SHP77 (cell line): ENCODE results near the gene NUP37.
"Not testable (repeated sequence)": the region's sequence is repeated elsewhere in the genome, so short reads cannot be mapped to it uniquely, and the experiment has no call there.

Experiments
- DNase-seq, 2 experiments: peaks; one replicate each; lab custom pipeline; 2025; lab: John Stamatoyannopoulos, UW

Gene NUP37

DNA sequence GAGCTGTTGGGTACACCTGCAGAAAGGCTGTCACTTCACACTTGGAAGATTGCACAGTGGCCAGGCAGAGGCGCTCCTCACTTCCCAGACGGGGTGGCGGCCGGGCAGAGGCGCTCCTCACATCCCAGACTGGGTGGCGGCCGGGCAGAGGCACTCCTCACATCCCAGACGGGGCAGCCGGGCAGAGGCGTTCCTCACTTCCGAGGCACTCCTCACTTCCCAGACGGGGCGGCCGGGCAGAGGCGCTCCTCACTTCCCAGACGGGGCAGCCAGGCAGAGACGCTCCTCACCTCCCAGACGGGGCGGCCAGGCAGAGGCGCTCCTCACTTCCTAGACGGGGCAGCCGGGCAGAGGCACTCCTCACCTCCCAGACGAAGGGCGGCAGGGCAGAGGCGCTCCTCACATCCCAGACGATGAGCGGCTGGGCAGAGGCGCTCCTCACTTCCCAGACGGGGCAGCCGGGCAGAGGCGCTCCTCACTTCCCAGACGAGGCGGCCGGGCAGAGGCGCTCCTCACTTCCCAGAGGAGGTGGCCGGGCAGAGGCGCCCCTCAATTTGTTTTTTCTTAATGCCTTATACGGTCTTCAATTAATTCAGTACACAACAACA, 30.6 kb downstream of the NUP37 start:
- DNase-seq = not testable (repeated sequence)

DNA sequence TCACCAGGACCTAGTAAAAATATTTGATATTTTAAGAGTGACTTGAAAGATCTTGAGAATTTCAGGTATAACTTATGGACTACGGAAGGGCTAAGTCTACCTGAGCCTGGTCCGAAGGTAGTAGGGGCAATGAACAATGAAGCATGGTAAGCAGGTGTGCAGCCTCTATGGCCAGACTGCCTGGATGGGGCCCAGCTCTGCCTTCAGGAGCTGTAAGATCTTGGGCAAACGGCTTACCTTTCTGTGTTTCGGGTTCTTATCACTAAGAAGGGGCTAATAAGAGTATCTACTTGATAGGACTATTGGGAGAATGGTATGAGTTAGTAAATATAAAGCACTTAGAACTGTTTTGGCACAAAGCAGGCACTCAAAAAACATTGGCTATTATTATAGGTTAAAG, 39.1 kb downstream of the NUP37 start:
- DNase-seq = no peak

DNA sequence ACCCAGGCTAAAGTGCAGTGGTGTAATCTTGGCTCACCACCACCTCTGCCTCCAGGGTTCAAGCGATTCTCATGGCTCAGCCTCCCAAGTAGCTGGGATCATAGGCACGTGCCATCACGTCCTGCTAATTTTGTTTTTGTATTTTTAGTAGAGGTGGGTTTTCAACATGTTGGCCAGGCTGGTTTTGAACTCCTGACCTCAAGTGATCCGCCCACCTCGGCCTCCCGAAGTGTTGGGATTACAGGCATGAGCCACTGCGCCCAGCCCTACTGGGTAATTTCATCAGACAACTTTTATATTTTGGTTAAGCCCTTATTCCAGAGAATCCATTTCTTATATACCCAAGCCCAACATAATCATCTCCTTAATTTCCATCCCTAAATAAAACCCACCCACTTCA, 47.8 kb downstream of the NUP37 start:
- not testable (repeated sequence) for DNase-seq

DNA sequence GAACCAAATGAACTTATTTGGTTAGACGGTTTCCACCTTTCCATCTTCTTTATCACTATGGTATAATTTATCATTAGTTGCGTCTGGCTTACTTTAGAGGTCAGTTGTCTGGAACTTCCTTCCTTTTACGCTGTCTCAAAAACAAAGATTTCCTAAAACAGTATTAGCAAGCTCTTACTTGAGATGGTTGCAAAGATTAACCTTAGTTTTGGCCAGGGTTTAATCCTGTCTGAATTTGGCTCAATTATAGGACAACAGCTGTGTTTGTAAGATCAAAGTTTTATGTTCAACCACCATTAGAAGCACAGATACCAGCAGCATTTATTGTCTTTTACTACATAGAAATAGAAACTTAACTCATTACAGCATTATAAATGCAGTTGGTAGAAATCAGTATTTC, 50.2 kb downstream of the NUP37 start:
- no peak for DNase-seq

DNA sequence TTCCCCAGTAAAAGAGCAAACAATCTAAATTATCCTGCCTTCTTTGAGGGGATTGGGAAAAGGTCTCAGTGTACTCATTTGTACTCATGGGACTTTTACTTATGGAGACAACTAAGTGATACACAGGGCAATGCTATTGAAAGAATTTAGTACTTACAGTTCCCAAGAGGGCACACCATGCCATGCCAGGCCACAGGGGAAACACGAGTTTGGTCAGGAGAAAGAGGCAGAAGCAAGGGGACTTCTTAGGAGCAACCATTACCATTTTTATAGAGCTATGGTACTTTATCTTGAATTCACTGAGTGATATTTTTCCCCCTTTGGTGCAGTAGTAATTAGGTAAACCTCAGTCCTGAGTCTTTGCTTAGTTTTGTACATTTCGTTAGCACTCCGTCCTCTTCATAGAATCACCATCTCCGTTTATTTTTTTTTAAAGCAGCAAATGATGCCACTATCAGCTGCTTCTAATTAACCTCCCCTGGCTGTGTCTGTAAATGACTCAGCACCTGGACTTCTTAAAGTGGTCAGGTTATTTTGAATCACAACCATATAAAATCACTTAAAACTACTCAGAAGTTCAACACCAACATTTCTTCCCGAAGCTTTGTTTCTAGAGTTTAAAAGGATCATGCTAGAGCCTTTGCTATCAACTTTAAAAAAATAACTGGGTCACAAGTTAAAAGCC, 52.2 kb downstream of the NUP37 start:
- DNase-seq = no peak

DNA sequence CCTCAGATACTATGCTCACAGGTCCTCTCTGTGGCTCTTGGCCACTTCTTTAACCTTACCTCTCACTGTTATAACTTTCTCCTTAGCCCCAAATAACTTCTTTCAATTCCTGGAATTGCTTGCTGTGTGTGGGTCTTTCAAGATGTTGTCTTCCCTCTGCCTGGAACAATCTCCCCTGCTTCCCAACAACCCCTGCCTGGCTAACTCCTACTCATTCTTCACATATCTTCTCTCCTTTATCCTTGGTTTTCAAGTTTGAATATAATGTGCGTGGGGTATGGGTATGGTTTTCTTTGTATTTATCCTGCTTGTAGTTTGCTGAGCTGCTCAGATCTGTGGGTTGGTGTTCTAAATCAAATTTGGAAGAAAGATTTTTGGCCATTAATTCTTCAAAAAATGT, 55.4 kb downstream of the NUP37 start:
- no peak for DNase-seq

DNA sequence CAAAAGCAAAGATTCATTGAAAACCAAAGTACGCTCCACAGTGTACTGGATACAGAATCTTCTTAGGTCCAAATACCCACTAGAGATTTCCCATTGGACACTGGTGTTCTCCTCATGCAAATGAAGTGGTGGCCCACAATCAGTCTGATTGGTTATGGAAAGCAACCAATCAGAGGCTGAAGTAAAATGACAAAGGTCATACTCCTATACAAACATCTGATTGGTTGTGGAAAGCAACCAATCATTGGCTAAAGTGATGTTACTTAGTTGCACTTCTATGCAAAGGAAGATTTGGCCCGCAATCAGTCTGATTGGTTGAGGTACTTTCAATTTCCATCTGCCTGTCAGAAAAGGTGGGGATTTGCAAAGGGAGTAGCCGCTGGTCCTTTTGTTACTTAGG, 56.8 kb downstream of the NUP37 start:
- DNase-seq = no peak

DNA sequence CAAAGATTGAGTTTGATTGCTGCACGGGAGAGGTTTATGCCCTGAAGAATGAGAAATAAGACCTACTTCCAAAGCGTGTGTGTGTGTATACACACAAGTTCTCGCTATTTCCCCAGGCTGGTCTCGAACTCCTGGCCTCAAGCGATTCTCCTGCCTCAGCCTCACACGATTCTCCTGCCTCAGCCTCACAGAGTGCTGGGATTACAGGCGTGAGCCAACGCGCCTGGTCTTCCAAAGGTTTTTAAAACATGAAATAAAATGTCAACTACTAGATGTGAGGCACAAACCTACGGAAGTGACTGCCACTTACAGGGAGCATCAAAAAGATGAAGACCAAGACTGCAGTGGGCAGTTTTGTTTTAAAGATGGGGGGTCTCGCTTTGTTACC, 57.5 kb downstream of the NUP37 start:
- DNase-seq = no peak

DNA sequence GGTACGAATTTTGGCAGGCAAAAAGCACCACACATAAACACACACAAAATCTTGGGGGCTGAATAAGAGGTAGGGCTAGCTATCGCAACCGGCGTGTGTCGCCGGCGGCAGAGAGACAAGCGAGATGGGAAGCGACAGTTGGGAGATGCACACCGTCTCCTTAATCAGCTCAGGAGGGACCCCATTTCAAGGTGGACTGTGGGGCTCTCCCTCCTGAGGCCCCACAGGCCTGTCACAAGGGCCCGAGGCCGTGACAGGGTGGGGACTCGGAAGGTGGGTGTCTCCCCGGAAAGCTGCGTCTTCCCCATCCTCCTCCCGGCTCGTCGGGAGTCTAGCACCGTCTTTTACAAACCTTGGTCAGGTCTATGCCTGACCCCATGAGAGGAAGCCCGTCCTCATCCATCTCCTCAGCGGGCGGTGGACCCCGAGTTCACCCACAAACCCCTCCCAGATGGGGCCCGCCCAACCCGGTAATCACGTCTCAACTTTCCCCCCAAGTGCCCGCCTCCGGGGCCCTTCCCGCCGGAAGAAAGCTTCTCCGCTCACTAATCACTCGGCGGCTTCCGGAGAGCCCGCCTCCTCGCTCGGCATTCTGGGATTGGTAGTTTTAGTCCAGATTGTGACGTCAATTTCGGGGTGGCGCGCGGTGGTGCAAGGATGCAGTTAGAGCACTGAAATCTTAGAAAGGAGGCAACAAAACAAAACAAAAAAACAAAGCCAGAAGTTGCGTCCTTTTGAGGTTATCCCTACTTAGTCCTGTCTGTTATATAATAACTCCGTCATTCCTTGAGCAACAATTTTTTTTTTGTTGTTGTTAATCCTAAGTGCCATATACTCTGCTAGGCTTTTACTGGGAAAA, 58.1 kb downstream of the NUP37 start, which contains the start of gene WASHC3:
Gene WASHC3 (minus strand): TSS at position 432 of the 859 bp plus-strand sequence. CDS start 29 bp downstream, at position 403.
- peak; percentile 90 to 91 for DNase-seq

DNA sequence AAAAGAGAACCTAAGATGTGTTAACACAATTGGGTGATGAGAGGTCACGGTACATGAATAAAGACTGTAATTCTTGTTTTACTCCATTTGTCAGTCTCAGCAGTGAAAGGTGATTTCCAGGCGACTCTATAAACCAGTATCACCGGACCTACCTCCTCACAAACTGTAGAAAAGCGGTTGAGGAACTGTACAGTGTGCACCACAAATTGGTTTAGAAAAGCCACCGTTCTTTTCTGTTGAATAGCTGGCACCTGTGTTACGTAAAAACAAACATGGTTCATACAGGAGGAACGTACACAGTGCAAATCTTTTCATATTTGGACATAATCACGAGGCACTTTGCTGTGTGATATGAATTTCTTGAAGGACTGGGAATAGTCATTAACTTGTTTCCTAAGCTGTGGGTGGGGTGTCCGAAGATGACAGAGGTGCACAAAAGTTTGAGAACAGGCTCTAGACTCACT, 58.8 kb downstream of the NUP37 start:
- no peak for DNase-seq

DNA sequence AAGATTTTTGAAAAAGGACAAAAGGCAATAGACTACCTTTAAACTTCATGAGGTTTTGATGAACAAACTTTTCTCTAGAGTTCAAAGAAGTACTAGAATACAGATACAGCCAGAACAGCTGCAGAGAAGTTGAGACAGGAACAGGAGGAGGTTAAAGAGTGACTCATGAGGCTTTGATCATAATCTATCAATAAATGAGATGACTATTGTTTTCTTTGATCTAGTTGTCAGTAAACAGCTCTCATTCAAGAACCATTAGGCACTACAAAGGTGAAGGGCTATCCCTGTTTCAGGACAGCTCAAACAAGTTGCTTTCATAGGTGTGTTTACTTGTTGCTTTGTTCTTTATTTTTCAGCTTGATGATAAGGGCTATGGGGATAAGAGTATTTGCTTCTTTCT, 60.6 kb downstream of the NUP37 start:
- no peak for DNase-seq

DNA sequence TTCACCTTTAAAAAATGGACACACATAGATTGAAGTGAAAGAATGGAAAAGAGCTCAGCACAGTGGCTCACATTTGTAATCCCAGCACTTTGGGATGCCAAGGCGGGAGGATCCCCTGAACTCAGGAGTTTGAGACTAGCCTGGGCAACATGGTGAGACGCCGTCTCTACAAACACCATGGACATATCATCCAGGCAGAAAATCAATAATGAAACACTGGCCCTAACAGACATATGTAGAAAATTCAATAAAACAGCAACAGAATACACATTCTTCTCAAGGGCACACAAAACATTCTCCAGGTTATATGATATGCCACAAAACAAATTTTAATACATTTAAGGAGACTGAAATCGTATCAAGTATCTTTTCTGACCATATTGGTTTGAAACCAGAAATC, 65.6 kb downstream of the NUP37 start:
- DNase-seq = no peak

DNA sequence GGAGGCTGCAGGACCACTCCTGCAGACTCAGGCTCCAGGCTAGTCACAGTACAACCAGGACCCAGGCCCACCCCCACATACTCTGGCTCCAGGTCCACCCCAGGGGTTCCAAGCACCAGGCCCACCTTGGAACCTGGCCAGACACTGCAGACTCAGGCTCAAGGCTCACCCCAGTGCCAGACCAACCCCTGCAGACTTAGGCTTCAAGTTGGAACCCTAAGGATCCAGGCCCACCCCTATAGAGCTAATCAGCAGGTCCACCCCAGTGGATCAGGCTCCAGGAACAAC, 66.9 kb downstream of the NUP37 start:
- DNase-seq = no peak

DNA sequence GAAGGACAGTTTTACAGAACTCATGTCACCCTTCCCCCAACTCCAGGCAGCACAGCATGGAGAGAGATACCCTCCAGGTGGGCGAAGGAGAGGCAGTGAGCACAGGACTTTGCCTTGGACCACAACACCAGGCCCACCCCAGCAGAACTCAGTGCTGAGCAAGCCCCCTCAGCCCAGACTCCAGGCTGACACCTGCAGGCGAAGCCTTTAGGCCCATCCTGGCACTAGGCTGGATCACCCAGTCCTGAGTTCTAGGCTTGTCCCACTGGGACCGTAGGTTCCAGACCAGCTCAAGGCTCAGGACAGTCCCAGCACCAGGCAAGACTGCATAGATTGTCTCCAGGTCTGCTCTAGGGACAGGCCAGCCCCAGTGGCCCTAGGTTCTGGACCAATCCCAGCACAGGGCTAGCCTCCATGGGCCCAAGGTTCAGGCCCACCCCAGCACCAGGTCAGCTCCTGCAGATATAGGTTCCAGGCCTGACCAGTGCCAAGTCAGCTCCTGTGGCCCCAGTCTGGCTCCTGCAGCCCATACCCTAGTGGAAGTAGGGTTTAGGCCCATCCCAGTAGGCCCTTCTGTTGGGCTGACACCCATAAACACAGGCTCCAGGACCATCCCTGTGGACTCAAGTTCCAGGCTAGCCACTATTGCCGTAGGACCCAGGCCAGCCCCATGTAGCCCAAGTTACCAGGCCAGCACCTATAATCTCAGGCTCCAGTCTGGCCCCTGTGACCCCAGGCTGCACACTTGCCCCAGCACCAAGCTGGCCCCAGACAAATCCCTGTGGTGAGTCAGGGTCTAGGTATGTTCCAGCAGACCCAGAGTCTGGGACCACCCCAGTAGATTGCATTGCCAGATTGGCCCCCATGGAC, 67.5 kb downstream of the NUP37 start:
- DNase-seq = no peak

DNA sequence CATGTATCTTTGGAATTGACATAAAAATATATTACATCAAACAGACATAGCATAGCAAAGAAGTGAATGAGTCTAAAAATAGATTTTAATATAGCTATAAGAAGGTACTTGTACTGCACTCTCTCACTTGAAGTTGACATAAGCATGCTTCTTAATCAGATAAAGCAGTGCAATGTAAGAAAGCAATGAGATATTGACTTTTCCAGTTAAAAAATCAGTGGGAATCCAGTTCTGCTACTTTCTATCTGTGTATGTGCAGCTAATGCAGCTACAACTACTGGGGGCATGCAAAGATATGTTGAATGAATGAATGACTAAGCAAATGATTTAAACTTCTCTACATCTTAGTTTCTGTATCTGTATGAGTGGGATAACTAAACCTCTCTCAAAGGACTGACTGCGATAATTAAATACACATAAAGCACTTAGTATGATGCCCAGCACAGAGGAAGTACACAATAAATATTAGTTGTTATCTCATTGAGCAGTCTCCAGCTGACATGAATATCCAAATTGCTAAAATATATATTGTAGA, 68.4 kb downstream of the NUP37 start:
- no peak for DNase-seq

DNA sequence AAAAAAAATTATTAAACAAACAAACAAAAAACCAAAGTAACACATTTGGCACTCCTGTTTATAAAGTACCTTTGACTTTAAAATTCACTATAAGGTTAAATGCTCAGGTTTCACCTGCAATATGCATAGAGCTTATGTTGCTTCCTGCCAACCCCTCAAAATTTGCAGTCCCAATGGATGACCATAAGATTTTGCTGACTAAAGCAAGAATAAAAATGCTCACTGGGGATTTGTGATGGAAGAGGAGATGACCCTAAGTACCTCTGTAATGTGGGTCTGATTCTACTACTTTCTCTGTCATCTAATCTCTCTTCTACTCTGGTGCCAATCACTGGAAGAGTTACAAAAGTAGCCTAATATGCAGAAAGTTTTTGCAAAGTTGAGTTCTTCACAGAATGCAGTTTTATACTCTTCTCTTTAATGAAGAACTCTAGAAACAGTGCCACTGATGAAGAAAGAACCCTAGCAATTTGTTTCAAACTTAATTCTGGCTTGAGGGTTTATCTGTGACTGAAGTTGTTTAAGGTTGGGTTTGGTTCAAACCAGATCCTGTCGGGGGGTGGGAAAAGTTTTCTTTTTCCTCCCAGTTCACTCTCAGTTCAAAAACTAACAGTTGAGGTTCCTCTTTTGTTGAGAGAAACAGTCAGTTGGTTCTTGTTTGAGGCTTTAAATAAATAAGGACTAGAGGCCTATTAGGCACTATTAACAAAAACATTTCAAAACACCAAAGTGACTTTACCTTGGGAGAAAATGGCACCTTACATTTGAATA, 69.1 kb downstream of the NUP37 start:
- DNase-seq = no peak

DNA sequence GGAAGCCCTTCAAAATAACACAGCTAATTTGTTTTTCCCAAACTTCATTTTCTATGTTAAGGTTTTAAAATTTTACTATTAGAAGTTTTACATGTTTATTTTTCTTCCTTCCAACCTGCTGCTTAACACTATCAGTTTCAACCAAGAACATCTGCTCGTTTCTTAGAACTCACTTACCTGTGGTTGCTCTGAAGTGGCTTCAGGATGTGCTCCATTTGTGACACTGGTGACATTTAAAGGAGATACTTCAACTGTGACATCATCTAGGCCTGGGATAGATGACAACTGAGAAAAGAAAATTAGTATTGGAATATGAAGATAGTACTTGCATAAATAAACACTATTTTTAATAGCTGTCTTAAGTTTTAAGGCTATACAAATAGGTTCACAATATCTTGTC, 76.0 kb downstream of the NUP37 start:
- no peak for DNase-seq

DNA sequence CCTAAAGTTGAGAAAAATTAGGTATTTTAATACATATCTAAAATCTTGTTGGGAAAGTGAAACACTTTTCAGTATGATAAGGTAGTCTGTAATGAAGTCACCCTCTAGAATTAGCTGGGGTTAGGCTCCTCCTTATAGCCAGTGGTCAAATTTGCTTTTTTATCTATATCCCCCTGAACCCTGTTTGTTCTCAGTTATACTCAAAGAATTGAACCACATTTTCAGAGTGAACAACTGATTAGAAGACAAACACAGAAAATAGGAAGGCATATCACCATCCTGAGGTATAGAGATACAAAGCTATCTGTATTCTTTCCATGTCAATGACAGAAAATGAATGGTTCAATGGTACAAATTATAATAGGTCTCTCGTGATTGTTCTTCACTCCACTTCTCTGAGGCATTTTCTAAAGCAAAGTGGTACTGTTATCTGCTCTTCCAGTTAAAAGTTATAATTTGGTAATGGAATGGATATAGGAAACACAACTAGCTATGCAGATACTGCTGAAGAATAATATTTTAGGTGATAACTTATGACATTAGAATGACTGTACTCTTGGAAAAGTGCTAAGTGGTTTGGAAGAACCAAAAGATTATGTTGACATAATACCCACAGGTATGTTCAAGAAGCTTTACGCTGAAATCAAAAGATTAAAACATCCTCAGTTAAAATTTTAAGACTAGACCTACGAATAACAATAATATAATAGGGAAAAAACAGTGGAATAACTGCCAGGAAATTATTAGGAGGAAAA, 85.7 kb downstream of the NUP37 start:
- DNase-seq = no peak

DNA sequence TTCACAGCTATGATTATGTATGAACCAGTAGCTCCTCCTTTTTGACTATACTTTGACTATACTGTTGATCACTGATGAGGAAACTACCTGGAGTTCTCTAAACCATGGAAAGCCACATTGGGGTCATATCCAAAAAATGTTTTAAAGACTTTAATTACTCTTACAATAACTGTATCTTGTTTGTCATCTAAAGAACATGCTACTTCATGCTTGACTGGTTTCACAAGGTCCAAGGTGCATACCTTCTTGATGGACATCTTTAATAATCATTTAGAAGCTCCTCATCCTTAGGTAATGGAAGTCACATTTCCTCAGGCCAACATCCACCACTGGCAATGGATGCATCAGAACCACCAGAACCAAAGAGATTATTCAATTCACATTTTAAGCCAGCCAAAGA, 88.1 kb downstream of the NUP37 start:
- DNase-seq = no peak

DNA sequence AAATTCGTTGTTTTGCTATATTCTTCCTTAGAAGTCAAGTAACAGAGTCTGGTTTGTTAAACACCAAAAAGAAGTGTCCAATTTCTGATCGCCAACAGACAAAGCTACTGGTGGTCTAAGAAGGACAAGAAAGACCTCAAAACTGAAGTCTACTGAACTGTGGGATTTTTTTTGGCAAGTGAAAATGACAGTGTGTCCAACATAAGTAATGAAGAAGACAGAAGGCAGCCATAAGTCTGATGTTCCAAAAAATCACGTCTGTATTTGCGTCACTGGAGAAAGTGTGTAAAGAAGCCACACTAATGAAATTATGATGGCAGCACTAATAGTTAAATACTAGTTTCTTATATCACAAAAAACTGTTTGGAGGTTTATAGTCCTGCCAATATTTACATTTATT, 90.8 kb downstream of the NUP37 start:
- DNase-seq = no peak
